ENCODE measurements around the gene JAG2.

DNA sequence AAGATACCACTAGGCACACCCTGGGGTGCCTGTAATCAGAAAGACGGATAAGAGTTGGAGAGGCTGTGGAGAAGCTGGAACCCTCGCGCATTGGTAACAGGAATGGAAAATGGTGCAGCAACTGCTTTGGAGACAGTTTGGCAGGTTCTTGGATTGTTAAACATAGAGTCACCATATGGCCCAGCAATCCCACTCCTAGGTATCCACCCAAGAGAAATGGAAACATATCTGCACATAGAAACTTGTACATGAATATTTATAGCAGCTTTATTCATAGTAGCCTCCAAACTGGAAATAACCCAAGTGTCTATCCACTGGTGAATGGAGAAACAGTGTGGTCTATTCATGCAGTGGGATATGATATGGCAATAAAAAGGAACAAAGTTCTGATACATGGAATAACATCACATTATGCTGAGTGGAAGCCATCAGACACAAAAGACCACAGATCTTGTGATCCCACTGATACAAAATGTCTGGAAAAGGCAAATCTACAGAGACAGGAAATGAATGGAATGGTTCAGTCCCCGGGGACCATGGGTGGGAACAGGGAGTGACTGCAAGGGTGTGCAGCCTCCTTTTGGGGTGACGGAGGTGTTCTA, 45.4 kb downstream of the JAG2 start:
- TF ChIP-seq CREB1 (CRISPR knock-in tag; IDR thresholded peaks at IDR 0.05) = no peak
- TF ChIP-seq, protein P1, sequence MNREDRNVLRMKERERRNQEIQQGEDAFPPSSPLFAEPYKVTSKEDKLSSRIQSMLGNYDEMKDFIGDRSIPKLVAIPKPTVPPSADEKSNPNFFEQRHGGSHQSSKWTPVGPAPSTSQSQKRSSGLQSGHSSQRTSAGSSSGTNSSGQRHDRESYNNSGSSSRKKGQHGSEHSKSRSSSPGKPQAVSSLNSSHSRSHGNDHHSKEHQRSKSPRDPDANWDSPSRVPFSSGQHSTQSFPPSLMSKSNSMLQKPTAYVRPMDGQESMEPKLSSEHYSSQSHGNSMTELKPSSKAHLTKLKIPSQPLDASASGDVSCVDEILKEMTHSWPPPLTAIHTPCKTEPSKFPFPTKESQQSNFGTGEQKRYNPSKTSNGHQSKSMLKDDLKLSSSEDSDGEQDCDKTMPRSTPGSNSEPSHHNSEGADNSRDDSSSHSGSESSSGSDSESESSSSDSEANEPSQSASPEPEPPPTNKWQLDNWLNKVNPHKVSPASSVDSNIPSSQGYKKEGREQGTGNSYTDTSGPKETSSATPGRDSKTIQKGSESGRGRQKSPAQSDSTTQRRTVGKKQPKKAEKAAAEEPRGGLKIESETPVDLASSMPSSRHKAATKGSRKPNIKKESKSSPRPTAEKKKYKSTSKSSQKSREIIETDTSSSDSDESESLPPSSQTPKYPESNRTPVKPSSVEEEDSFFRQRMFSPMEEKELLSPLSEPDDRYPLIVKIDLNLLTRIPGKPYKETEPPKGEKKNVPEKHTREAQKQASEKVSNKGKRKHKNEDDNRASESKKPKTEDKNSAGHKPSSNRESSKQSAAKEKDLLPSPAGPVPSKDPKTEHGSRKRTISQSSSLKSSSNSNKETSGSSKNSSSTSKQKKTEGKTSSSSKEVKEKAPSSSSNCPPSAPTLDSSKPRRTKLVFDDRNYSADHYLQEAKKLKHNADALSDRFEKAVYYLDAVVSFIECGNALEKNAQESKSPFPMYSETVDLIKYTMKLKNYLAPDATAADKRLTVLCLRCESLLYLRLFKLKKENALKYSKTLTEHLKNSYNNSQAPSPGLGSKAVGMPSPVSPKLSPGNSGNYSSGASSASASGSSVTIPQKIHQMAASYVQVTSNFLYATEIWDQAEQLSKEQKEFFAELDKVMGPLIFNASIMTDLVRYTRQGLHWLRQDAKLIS (CRISPR knock-in tag; IDR thresholded peaks at IDR 0.05; ENCODE audit: borderline replicate concordance) = no peak
- no peak for TF ChIP-seq NR1H2 (CRISPR knock-in tag; IDR thresholded peaks at IDR 0.05)
- no peak for TF ChIP-seq CTCF (IDR thresholded peaks at IDR 0.05)

Data from WTC11 (cell line).